PC-9 (cell line): ENCODE measurements around the gene B3GNT3. TPM values are rescaled to one million over a fixed set of nuclear protein-coding genes. Genes with fewer than 3 reads are reported as not detected.

Source experiments
- BruUV-seq: library from RNA; stranded (reverse); fragments of 400-500 nt; replicated peaks from 2 replicates; lab custom pipeline; 2021; lab: Mats Ljungman, UMichigan
- CTCF ChIA-PET: fragments of 300-600 bp; sonication (Branson Sonifier 250); formaldehyde crosslinking; loops from one replicate; lab custom pipeline; 2022; ENCODE audit warnings: antibody characterized with exemption; lab: Charles Lee
- POLR2A ChIA-PET: fragments of 300-600 bp; sonication (Branson Sonifier 250); formaldehyde crosslinking; loops from one replicate; lab custom pipeline; 2022; ENCODE audit warnings: antibody characterized with exemption; ENCODE audit not compliant: unreplicated experiment; lab: Charles Lee
- DNase-seq, 2 experiments: peaks; one replicate each; pipeline versions ENCODE4 v3.0.0 to v3.0.0-alpha.2; 2015 to 2022; ENCODE audit warnings: mixed read lengths in 1 of 2
- H2AFZ ChIP-seq: fragments of 200-600 bp; sonication (generic); 2 replicates; pipeline ENCODE4 v1.8.1; 2017; ENCODE audit warnings: antibody characterized with exemption
- H3F3A ChIP-seq: fragments of 200-600 bp; sonication (generic); 2 replicates; pipeline ENCODE4 v1.8.1; 2017; ENCODE audit warnings: antibody characterized with exemption, mild to moderate bottlenecking, low read depth; ENCODE audit not compliant: insufficient read depth
- H3K27ac ChIP-seq: fragments of 200-600 bp; sonication (generic); 2 replicates; pipeline ENCODE4 v1.6.1; 2016; ENCODE audit warnings: mixed run types
- H3K27me3 ChIP-seq: fragments of 200-600 bp; sonication (generic); 2 replicates; pipeline ENCODE4 v1.6.1; 2016; ENCODE audit warnings: low read depth, mixed run types; ENCODE audit not compliant: insufficient read depth
- H3K36me3 ChIP-seq: fragments of 200-600 bp; sonication (generic); 2 replicates; pipeline ENCODE4 v1.6.1; 2016; ENCODE audit warnings: low read depth, mixed run types
- H3K4me1 ChIP-seq: fragments of 200-600 bp; sonication (generic); replicated peaks from 2 replicates; pipeline ENCODE4 v1.6.1; 2016; ENCODE audit warnings: mixed run types; ENCODE audit not compliant: insufficient read depth
- H3K4me2 ChIP-seq: fragments of 200-600 bp; sonication (generic); 2 replicates; pipeline ENCODE4 v1.6.1; 2017; ENCODE audit warnings: mixed run types
- H3K4me3 ChIP-seq: fragments of 200-600 bp; sonication (generic); 2 replicates; pipeline ENCODE4 v1.6.1; 2016; ENCODE audit warnings: mixed run types
- H3K79me2 ChIP-seq: fragments of 200-600 bp; sonication (generic); 2 replicates; pipeline ENCODE4 v1.6.1; 2017; ENCODE audit warnings: low read depth, mixed run types
- H3K9me2 ChIP-seq: fragments of 200-600 bp; sonication (generic); 2 replicates; pipeline ENCODE4 v1.8.1; 2017; ENCODE audit warnings: mild to moderate bottlenecking; ENCODE audit not compliant: insufficient read depth
- H3K9me3 ChIP-seq: fragments of 200-600 bp; sonication (generic); 2 replicates; pipeline ENCODE4 v1.8.1; 2016; ENCODE audit warnings: low read depth; ENCODE audit not compliant: insufficient read depth
- H4K20me1 ChIP-seq: fragments of 200-600 bp; sonication (generic); 2 replicates; pipeline ENCODE4 v1.8.1; 2017; ENCODE audit not compliant: insufficient read depth
- EZH2 ChIP-seq: fragments of 200-600 bp; sonication (generic); IDR thresholded peaks from 2 replicates; pipeline ENCODE4 v1.8.0; 2017; ENCODE audit warnings: antibody characterized with exemption, low read depth
- intact Hi-C: fragments of 100-400 bp; cut with micrococcal nuclease; formaldehyde crosslinking; loops from one replicate; pipeline ENCODE4 v1.10.0; 2022; ENCODE audit not compliant: unreplicated experiment
- total RNA-seq: library from RNA; stranded (reverse); gene quantifications from 2 replicates; pipeline ENCODE4 v1.2.3, GENCODE V29; 2021
- TF ChIP-seq, protein P1 (sequence below): fragments of 200-600 bp; sonication (generic); conservative IDR thresholded peaks from 2 replicates; pipeline ENCODE4 v1.6.1; 2017; ENCODE audit warnings: mixed run types, antibody characterized with exemption, mild to moderate bottlenecking, moderate library complexity

The B3GNT3 gene
- total RNA-seq, 1 experiment from 2014 or later = 65.9 TPM

- Histone ChIP-seq H3K27ac (no peak overlapping the region), H3K4me3 (no peak overlapping the region), H4K20me1 (no peaks in the 10 kb centered on the region), H3K4me2 (no peak overlapping the region), H3K9me3 (no peaks in the 10 kb centered on the region), H3K4me1 (peaks cover 1% of the 10 kb centered on the region; the same call in 1 of the 2 replicates), H3K36me3 (peaks cover 10% of the 10 kb centered on the region; the same call in 1 of the 2 replicates), H2AFZ (no peak overlapping the region), H3K79me2 (peaks cover 8% of the 10 kb centered on the region; the same call in 1 of the 2 replicates), H3K9me2 (no peaks in the 10 kb centered on the region), H3K27me3 (no peaks in the 10 kb centered on the region), H3F3A (peaks cover 22% of the 10 kb centered on the region)
- TF ChIP-seq EZH2 = no peak
- TF ChIP-seq, protein P1, sequence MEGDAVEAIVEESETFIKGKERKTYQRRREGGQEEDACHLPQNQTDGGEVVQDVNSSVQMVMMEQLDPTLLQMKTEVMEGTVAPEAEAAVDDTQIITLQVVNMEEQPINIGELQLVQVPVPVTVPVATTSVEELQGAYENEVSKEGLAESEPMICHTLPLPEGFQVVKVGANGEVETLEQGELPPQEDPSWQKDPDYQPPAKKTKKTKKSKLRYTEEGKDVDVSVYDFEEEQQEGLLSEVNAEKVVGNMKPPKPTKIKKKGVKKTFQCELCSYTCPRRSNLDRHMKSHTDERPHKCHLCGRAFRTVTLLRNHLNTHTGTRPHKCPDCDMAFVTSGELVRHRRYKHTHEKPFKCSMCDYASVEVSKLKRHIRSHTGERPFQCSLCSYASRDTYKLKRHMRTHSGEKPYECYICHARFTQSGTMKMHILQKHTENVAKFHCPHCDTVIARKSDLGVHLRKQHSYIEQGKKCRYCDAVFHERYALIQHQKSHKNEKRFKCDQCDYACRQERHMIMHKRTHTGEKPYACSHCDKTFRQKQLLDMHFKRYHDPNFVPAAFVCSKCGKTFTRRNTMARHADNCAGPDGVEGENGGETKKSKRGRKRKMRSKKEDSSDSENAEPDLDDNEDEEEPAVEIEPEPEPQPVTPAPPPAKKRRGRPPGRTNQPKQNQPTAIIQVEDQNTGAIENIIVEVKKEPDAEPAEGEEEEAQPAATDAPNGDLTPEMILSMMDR = peak; percentile 97
- ChIA-PET CTCF (interaction anchor here (0.6 kb wide), 2 partner anchors 170 to 563 kb away, joined by 5 to 7 read pairs; no protein-coding TSS in a partner anchor), POLR2A (no interaction called here)
- intact Hi-C loops = no loop called here
- peak; percentile 48 to 54 for DNase-seq
- BruUV-seq = no TSS peak
Measured at GRCh38 chr19:17784201-17785008, 10.5 kb upstream of the B3GNT3 start.

DNA sequence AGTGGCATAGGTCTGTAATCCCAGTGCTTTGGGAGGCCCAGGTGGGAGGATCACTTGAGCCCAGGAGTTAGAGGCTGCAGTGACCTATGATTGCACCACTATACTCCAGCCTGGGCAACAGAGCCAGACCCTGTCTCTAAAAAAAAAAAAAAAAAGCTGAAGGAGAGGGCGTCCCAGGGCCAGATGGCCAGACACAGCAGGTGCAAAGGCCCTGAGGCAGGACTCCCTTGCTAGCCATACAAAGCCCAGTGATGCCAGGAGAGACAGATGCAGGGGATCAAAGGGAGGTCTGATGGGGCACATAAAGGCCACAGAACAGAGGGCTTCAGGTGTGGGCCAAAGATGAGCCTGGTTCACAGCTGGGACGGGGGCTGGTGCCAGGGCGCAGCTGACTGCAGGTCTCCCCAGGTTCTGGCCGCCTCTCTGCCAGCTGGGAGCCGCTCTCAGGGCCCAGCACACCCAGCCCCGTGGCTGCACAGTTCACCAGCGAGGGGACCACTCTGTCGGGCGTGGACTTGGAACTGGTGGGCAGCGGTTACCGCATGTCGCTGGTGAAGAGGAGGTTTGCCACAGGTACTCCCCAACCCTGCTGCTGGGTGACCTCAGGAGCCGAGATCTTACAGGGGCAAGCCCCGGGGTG, 7.5 kb upstream of the B3GNT3 start:
- TF ChIP-seq EZH2 = no peak
- TF ChIP-seq, protein P1 = no peak
- Histone ChIP-seq H3K36me3 (peaks cover 7% of the 10 kb centered on the region; the same call in 1 of the 2 replicates), H3K9me2 (no peaks in the 10 kb centered on the region), H3K27ac (no peak overlapping the region), H3K27me3 (no peaks in the 10 kb centered on the region), H2AFZ (no peak overlapping the region), H3K4me3 (no peak overlapping the region), H4K20me1 (no peaks in the 10 kb centered on the region), H3K79me2 (no peaks in the 10 kb centered on the region), H3K4me1 (peaks cover 31% of the 10 kb centered on the region), H3K9me3 (no peaks in the 10 kb centered on the region), H3K4me2 (no peak overlapping the region), H3F3A (peaks cover 47% of the 10 kb centered on the region)
- BruUV-seq = no TSS peak
- peak in 1 of 2 experiments; percentile 18 for DNase-seq
- CTCF ChIA-PET = no interaction called here
- POLR2A ChIA-PET = interaction anchor here (0.8 kb wide), 1 partner anchor 472 kb away, joined by 9 read pairs; no protein-coding TSS in a partner anchor
- intact Hi-C loops = no loop called here

- Histone ChIP-seq H3K27ac (0 out of 2 replicates have a peak overlapping the region, but pooled peaks have one; percentile 87), H3K4me1 (peaks cover 34% of the 10 kb centered on the region), H4K20me1 (no peaks in the 10 kb centered on the region), H3K4me3 (no peak overlapping the region), H3K9me3 (no peaks in the 10 kb centered on the region), H3K79me2 (no peaks in the 10 kb centered on the region), H3K36me3 (peaks cover 5% of the 10 kb centered on the region; the same call in 1 of the 2 replicates), H3K9me2 (no peaks in the 10 kb centered on the region), H3K27me3 (no peaks in the 10 kb centered on the region), H3K4me2 (no peak overlapping the region), H2AFZ (no peak overlapping the region), H3F3A (peaks cover 56% of the 10 kb centered on the region)
- intact Hi-C loops = no loop called here
- TF ChIP-seq EZH2 = no peak
- TF ChIP-seq, protein P1 = no peak
- DNase-seq = peak in 1 of 2 experiments; percentile 25
- BruUV-seq = no TSS peak
- CTCF ChIA-PET = no interaction called here
- POLR2A ChIA-PET = no interaction called here
Measured at GRCh38 chr19:17788632-17789031, 6.3 kb upstream of the B3GNT3 start.
